GM21825 (cell line): ENCODE data around the gene MED13L.

Source experiments
- ATAC-seq: cut with Tn5 transposase; IDR thresholded peaks from one replicate; pipeline ENCODE4 v1.9.1; 2021; ENCODE audit warnings: mild to moderate bottlenecking, moderate library complexity; ENCODE audit not compliant: unreplicated experiment

MED13L gene

DNA sequence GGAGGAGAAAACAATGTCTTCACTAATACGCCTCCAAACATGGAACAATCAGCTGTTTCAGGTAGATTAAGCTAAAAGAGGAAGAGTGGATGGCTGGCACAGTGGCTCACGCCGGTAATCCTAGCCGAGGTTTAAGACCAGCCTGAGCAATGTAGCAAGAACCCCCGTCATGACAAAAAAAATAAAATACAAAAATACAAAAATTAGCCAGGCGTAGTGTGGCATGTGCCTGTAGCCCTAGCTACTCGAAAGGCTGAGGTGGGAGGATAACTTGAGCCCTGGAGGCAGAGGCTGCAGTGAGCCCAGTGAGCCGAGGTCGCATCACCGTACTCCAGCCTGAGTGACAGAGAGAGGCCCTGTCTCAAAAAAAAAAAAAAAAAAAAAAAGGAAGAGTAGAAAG lies 1.2 kb upstream of the MED13L start:
- no peak for ATAC-seq

DNA sequence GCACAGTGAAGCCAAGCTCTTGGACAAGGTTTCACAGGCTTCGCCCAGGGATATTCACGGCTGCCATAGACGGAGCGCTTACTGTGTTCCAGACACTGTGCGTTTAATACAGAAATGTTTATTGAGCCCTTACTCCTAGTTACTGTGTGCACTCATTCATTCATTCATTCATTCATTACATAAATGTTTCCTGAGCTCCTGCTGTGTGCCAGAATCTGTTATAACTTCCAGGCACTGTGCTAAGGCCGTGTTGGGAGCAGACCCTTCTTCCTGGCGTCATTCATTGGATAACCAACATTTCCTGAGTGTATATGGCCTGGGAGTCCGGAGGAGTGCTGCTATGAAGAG lies 760 bp upstream of the MED13L start:
- no peak for ATAC-seq

DNA sequence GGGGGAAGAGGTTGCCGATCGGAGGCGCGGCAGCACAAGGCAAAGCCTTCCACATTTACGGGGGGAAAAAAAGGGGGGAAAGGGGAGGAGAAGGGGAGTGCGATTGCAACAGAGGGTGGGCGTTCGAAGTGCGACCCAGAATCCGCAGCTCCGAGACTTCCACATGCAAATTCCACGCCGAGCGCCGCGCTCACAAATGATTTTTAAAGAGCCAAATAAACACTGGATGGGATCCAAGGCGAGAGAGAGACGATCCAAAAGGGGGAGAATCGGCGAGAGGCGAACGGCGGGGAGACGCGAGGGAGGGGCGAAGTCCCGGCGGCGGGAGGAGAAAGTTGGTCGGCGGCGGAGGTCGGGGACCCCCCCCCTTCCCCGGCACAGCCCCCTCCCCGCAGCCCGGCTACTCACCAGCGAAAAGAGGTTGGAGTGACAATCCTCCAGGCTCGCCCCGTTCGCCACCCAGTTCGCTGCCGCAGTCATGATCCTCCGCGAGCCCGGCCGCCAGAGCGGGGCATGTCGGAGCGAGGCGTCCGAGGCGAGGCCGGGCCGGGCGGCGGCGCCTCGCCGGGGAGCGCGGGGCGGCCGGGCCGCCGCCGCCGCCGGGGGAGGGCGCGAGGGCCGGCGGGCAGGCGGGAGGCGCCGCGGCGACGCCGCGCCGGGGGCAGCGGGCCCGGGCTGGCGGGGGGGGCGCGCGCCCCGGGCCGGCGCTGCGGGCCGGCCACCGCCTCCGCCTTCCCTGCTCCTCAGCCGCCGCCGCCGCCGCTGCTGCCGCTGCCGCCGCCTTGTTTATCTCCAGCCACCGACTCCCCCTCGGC lies 634 bp downstream of the MED13L start:
- peak; percentile 32 for ATAC-seq

DNA sequence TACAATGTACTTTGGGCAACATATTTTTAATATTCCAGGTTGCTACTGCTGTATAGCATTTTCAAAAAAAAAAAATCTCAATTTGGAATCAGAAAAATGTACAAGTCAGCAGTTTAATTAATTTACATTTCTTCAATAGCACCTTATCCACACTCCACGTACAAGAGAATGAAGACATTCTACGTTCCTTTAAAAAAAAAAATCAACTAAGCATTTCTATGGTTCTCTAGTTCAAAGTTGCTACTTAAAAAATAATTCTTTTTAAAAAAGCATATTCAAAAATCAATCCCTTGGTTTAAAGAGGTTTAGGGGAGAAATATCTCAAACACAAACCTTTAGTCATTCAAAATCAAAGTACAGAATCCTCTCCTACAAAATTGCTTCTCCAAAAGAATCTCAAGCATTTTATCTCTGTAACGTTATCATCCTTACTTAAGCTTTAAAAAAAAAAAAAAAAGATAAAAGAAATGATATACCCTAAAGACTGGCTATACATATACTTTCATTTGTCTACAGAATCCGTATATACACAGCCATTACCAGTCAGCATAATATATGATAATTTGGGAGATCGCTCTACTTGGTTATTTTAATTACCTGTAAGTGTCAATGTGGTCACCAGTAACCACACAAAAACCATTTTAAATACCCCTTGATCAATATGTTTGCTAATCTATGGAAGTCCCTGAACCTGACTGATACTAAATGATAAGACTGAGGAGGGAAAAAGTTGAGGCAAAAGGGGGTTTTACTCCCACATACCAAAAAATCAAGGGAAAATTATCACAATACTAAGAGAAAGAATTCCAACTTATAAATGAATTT lies 2.7 kb downstream of the MED13L start:
- no peak for ATAC-seq

DNA sequence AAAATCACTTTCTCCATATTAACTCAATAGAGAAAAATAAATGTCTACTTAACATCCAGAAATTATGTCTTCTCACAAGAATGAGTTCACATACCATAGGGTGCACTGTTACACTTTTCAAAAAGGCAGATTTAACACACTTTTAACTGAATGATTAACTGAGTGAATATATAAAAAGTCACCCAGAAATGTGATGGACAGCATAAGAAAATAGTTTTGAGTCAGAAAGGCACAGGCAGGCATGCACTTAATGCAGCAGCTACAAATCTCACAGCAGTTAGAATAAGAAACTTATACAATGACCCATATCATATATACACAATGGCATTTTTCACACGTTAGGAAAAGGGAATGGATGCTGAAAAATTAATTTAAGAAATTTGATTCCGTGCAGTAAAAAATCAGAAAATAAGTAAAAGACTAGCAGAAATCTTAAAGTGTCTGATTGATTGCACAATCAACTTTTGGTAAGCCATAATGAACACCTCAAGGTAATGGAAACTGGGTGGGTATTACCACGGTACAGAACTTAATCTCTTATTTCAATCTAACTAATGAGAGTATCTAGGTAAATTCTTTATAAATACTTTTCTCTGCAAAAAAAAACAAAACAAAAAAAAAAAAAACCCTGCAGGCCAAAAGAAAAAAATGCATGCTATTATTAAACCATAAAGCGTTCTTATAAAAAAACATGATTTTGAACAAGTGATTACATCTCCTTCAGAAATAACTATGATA lies 3.5 kb downstream of the MED13L start:
- ATAC-seq: no peak

DNA sequence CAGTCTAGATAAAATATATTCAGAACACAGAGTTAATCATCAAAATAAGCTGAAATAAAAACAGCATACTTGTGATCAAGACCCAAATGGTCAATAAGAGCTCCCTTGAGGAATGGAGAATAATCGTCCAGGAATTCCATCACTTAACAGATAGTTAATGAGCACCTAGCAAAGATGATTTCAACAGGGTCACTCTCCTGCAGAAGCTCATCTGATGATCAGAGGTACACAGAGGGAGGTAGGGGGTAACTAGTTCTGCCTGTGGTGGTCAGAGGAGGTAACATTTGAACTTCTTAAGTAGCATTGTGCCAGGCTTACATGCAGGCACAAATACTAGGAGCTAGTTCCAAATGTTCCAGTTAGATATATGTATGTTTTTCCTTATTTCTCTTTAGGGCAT lies 9.5 kb downstream of the MED13L start:
- ATAC-seq: no peak

DNA sequence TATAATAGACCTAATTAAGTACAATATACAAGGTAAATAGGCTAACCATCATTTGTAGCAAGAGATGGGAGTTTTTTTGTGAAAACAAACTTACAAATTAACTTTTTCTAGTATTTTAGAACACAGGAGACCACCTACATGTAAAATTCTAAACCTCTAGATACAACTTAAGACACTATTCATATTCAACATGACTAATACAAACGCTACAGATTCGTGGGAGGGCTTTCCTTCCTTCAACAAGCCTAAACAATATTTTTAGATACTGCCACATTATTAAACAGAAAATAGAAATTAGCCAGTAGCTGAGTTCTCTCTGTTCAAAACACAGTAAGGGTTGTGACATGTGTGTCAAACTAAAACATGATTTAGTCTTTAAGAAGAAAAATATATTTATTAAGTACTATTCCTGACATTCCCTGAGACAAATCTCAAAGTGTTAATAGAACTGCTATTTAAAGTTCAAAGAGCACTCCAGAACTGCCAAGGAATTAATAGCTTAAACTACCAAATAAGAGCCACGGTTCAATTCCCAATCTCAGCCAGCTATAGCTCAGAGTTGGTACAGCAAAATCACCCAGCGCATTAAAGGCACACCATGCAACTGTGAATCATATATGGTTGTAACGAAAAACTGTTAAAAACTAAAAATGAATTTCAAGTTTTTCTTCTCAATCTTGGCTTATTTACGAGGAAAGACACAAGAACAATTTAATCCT lies 10.7 kb downstream of the MED13L start:
- ATAC-seq: no peak

DNA sequence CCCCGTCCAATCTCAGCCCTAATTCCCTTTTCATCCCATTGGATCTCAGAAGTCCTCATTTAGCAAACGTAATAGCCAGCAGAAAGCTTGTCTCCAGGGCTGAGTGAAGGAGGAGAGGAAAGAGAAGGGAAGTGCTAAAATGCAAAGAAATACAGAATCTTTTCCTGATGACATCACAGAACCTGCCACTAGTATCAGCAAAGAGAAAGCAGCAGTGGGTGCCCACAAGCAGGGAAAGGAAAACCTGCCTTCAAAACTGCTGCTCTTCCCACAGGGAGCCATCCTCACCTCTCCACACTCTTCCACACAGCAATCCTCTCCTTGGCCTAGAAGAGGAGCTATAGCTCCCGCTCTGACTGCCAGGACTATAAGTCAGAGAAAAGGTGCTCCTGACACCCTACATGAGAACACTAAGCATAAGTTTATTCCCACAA lies 11.3 kb downstream of the MED13L start:
- ATAC-seq: no peak

DNA sequence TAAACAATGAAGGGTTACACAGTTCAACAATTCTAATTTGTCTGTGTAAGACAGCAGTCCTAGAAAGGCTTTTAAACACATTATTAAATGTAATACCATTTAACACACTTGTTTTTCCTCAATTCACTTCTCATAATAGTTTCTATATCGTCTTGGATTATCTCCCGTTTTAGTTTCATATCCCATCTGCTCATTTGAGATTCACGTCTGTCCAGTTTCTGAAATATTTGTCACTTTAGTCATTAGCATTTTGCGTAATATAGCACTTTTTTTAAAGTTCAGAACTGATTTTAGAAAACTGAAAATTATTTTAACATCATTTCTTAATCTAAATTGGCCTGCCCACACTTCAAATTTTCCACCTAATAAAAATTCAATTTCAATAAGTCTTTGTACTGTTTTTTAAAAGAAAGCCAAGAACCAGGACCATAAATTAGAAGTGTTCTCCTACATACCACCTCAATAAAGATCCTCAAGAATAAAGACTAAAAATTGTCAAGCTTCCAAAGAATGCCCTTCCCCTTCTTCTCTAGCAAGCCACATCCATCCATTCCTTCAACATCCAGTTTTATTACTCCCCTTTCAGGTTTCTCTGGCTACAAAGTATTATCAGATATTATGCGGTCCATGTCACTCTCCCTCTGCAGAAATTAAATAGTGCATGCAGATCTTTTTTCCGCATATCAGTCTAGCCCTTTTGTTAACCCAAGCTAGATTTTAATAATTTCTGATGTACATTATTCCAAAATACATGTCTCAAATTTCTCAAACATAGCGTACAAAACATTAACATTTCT lies 11.9 kb downstream of the MED13L start:
- no peak for ATAC-seq

DNA sequence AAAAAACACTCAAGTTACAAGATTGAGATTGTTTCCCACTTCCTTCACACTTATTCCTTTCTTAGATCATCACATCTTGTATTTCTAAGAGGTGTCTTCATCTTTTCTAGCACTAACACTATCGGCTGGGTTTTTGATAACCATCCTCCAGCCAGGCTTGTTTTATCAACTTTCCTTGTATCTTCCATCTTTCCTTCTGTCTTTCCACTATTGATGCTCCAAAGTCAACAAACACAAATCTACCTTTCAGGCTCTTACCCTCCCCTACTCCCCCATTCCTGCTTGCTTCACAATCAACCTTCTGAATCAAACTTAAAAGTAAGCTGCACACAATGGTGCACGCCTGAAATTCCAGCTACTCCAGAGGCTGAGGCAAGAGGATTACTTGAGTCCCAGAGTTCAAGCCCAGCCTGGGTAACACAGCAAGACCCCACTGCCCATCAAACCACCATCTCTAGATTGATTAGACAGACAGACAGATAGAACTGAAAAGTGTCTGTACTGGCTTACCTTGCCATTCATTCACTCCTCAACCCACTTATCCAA lies 12.9 kb downstream of the MED13L start:
- no peak for ATAC-seq

DNA sequence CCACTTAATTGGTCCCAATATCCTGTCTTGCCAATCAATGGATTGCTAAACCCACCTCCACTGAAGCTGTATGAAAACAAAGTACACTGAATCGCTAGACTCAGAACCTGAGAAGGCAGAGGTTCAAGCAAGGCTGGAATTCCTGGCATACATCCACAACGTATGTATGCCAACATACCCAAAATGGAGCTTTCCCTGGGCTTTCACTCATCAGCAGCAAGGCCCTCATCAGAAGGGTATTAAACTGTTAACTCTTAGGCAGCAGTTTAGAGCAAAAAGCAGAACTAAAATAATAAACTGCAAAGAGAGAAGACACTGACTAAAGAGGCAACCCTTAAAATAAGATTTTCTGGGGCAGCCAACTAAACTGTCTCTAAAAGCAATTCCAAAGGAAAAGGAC lies 13.6 kb downstream of the MED13L start:
- no peak for ATAC-seq

DNA sequence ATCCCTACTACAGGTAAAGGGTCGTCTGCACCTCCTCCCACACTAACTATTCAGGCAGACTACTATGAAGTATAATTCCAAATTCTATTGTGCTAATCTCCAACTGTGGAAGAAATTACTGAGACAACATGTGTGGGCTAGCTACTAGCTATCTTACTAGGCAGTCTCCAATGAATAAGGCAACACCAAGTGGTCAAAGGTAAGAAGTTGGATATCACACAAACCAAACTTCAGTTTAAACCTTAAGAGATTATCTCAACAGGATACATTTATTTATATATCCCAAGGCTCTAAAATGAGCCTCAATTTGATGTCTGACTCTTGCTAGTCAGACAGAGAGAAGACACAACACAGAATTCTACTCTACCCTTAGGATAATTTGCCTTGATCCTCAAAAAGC lies 14.1 kb downstream of the MED13L start:
- ATAC-seq: no peak

DNA sequence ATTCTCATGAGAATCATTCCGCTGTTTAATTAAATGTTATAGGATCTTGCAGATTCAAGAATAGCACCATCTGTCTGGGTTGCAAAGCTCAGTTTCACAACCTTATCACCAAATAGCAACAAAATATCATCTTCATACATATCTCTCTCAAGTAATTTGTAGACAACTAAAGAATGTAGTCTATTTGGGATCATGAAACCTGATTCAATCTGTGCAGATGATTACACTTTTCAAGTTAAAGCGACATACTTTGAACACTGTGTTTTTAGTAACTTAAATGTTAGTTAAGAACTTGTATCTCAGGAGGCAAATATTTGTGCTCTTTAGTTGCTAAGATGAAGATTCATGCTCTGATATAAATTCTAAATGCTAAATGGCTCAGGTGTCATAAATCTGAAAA lies 14.8 kb downstream of the MED13L start:
- ATAC-seq: no peak

DNA sequence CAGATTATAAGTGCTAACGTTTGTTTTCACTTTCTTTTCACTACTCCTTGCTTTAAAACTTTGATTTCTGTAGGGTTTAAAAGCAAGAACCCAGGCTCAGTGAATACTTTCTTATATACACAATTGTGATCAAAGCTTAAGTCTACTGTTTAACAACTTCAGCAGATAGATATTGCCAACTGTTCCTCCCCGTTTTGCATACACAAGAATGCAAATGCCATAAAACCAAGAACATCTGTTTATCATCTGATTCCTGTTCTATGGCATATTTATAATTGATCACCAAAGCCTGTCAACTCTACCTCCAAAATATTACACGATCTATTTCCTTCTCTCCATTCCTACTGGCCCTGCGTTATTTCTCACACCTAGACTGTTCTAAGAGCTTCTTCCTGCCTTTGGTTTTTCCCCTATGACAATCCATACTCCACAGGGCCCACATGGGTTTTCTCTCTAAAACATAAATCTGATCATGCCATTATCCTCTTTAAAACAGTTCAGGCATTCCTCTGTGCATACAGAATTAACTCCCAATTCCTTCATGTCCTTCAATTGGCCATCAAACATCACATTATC lies 15.9 kb downstream of the MED13L start:
- ATAC-seq: no peak

DNA sequence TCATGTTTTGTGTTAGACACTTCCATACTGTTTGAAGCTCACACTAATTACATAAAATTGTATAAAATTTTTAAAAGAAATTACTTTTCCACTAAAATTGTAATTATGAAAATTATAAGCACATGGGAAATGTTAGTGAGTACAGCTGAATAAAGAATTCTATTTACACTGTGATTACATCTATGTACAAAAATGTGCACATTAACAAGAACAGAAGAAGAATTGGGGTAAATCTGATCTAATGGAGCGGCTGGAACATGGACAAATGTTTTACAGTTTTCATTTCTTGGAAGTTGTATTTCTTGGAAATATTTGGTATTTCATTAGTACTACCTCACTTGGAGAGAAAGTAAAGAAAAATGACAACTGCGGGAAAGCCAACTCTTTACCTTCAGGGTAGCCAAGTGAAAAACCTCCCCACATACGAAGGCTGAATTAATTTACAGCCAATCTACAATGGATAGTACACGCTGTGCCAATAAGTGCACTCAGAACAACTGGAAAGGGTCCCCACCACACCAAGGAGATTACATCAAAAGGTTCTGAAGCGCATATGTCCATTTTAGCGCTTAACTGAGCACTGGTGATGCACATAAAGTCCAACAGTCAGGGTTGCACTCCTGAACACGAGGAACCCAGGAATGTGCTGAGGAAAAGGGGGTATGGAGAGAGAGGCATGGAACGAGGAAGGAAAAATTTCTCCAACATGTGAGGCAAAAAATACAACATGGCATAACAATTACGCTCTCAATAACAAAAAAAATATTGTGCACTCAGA lies 17.5 kb downstream of the MED13L start:
- no peak for ATAC-seq

DNA sequence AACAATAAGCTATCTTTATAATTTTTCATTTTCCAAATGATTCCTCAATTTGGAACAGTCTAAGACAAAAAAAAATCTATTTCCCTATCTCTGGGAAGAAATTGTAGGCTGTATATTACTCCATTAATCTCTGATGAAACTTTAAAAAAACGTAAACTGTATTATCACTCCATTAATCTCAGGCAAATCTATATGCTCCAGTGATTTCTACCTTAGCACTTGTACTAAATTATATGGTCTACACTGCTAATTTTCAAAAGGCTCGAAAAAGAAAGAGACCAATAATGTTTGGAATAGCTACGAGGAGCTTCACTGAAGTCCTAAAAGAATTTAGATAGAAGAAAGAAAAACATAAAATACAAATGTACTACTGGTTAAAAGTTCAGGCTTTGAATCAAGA lies 19.7 kb downstream of the MED13L start:
- no peak for ATAC-seq

DNA sequence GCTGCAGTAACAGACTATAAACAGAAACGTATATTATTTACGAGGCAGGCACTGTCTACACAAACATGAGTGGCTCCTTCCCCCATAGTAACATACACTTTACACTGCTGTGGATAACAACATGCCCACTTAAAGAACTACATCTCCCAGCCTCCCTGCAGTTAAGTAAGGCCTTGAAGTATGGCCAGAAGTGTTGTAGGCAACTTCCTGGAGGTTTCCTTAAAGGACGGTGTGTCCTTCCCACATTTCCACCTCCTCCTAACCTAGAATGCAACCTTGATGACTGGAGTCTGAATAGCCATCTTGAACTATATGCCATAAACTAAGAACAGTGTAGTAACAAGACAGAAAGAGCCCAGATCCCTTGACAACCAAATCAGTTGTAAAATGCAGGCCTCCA lies 20.3 kb downstream of the MED13L start:
- ATAC-seq: no peak

DNA sequence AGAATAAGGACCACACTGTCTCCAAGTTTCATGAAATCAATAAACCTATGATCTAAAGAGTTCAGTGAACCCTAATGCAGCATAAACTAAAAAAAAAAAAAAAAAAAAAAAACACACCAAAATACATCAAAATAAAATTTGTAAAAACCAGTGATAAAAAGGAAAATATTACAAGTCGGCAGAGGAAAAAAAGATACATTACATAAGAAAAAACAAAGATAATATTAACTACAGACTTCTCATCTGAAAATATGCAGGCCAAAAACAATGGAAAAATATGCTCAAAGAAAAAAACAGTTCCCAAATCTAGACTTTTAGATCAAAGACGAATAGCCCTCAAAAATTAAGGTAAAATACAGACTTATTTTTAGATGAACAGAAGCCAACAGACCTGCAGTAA lies 27.6 kb downstream of the MED13L start:
- no peak for ATAC-seq

DNA sequence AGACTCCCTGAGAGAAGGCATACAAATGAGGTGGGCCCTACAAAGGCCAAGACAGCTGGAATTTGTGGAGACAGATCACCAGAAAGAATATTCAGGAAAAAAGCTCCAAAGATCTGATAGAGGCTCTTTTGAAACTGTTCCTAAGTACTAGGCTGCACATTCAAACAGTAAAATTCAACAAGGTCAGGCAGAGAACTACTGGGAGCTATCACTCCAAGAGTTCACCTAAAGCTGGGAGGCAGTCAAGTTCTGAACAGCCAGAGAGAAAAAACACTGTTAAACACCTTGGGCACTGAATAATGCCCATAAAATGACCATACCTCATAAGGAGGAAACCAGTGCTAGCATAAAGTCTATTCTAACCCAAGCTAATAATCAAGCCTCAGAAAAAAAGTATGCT lies 28.6 kb downstream of the MED13L start:
- no peak for ATAC-seq
